Sciatic nerve (tissue), 2 donors: ENCODE results near the gene RNASE8. TPM values are rescaled to one million over a fixed set of nuclear protein-coding genes. Genes with fewer than 3 reads are reported as not detected.
A peak's percentile ranks its signal among the peaks of the same experiment; 100 is the strongest.
"Not testable (repeated sequence)": the region's sequence is repeated elsewhere in the genome, so short reads cannot be mapped to it uniquely, and the experiment has no call there.

Experiments
- ATAC-seq: fragments of 200-7000 bp; cut with Tn5 transposase; one replicate; pipeline ENCODE4 v1.9.1; 2020; ENCODE audit warnings: mild to moderate bottlenecking, moderate library complexity
- DNase-seq: peaks from one replicate; pipeline ENCODE4 v3.0.0-alpha.2; 2020; ENCODE audit warnings: low spot score
- intact Hi-C: fragments of 100-400 bp; cut with DNase I; formaldehyde crosslinking; loops from one replicate; pipeline ENCODE4 v1.14.2; 2022
- total RNA-seq: library from RNA; stranded (reverse); fragmentation: NEBNext Ultra II Directional; extraction: Animal tissue kit (Norgen Biotek cat#: 25700); gene quantifications from one replicate; pipeline ENCODE4 v1.2.1, GENCODE V29; 2021
- donor health status: DM: no; HTN: no; CAD: no.
- donor health status: DM: no; HTN: no; CAD: no.

The RNASE8 gene
- total RNA-seq, 1 donor from 2014 or later: not detected

DNA sequence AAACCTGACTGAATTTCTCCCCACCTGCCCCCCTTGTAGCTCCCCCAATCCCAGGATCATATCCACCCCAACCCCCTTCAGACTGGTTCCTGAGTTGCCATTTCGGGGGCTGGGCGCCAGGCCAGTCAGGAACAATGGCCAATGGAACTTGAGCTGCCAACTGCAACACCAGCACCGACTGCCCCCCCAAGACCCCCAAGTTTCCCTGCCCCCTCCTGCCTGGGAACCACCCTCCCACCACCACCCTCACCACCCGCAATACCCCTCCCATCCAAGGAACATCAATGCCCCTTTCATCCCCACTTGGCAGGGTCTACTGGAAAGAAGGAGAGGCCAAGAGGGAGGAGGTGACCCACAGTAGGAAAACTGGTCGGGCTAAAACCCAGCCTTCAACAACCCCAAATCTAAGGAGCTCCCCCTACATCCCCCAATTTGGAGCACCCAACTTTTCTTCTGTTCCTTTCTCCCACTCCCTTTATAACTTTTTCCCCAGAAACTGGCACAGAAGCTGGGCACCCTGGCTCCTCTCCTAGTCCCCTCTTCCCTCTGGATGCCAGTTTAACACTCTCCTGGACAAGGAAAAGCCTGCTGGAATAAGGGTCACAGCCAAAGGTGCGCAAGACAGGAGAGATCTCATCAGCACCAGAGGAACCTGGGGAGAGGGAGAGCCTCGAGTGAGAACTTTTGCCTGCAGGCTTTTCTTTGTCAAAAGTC is 31.2 kb upstream of the RNASE8 start:
- peak; percentile 76 for DNase-seq
- ATAC-seq: peak; percentile 50
- intact Hi-C loops: no loop called here

DNA sequence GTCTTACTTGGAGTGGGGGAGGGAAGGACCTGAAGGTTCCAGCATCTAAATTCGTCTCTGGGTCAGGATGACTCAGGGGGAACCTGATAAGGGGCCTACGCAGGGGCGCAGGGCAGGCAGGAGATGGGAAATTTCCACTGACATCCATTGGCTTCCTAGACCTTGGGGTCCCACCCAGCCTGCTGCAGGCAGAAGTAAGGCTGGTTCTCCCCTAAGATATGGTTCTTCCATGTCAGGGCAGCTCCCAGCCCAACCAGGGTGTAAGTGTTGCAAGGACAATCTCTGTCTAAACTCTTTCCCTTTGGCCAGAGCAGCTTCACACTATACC is 30.7 kb upstream of the RNASE8 start:
- DNase-seq (no peak), ATAC-seq (no peak)
- intact Hi-C loops: no loop called here

DNA sequence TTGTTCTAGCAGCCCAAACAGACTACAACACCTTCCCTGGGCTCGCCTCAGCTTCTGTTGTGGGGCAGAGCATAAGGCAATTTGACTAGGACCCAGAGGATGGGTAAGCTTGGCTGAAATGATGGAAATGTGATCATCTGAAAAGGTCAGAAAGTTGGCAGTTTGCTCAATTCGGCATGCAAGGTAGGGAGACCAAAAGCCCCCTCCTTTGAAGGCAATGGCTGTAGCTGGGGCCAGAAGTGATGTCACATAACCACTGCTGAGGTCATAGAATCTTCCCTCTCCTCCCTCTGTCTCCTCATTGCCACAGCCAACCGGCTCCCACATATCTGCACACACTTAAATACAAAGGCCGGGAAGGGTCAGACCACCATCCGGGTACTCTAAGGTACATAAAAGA is 27.7 kb upstream of the RNASE8 start, which contains the start of gene TPPP2:
TPPP2 (plus strand) TSS at position 301 of the 400 bp plus-strand sequence. CDS start 365 bp downstream, outside the sequence.
- ATAC-seq: no peak
- intact Hi-C loops: no loop called here

DNA sequence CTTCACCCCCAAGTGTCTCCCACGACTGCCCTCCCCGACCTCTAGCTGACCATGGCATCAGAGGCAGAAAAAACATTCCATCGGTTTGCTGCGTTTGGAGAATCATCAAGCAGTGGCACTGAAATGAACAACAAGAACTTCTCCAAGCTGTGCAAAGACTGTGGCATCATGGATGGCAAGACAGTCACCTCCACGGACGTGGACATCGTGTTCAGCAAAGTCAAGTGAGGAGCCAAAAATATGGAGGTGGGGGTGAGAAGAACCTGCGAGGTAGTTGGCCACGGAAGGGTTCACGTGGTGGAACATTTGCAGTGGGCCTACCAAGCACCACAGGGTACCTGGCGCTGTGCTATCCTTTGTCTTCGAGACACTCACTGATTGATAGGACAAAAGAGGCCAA is 27.1 kb upstream of the RNASE8 start:
- DNase-seq (no peak), ATAC-seq (no peak)
- intact Hi-C loops: no loop called here

More for the DNA sequence above, 27.7 kb upstream of the RNASE8 start, which contains the start of gene TPPP2:
- no peak for DNase-seq

DNA sequence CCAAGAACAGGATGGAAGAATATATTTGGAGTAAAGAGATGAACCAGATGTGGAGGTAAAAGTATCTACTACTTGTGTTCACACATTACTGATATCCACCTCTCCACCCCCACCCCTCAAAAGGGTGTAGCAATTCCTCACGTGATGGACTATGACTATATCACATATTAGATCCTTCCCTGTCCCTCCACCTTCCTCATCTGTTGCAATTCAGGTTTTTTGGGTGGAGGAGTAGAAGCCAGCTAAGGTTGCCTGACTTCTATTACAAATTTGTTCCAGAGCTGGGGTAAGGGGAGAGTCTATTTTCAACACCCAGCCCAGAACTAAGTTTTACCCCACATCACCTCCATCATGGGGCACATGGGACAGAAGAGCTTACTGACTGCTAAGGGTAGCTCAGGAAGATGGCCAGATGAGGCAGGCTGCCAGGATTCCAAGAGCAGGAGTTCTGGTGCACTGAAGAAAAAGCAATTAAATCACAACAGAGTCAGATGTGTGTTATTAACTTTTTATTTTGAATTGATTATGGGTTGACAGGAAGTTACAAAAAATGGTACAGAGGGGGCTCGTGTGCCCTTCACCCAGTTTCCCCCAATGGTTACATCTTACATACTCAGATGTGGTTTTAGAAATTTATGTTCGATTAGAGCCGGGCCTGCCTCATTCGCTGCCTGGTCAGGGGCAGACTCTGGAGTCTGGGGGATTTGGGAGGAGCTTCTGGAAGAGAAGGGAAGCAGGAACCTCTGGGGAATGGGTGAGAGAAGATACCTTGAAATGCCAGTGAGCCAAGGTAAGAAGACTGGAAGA is 25.1 kb upstream of the RNASE8 start:
- DNase-seq (no peak), ATAC-seq (no peak)
- intact Hi-C loops: no loop called here

DNA sequence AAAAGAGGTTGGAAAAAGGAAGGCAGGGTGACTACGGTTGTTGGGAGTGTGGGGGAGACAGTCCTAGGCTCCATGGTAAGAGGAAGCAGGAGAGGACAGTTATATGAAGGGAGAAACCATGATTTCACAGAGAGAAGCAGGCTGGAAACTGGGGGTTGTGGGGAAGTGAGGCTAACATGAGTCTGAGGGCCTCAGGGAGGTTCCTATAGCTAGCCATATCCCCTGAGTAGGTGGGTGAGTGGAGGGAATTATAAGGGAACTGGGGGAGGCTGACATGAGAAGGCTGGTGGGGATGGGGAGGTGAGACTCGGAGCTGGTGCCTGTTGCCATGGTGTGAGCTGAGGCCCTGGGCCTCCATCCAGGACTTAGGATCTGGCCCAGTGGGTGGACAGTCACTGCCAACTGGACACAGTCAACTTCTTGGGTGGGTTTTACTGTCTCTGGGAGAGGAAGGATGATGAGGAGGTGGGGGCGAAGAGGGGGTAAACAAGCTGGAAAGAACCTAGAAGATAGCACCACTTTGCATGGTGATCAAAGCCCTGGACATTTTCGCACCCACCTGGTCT is 24.4 kb upstream of the RNASE8 start:
- intact Hi-C loops: no loop called here
- ATAC-seq (no peak), DNase-seq (no peak)

DNA sequence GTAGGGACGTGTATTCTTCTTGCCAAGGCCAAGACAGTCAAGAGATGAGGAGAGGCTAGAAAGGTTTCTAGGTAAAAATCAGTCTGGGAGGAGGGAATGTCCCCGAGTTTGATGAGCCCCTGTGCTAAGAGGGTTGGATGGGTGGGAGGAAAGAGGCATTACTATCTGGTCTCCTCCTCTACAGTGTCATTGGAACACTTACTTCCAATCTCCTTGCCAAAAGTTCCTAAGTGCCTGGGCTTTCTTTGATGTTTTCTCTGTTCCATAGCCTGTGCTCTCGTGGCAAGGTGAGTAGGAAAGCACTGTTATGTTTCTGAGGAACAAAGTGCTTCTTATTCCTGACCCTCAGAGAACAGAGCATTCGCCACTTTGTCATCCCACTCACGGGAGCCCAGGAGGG is 22.9 kb upstream of the RNASE8 start, which contains the start of gene RNASE13:
RNASE13 (minus strand) TSS at position 101 of the 400 bp plus-strand sequence. CDS start 519 bp downstream, outside the sequence.
- ATAC-seq (no peak), DNase-seq (no peak)
- intact Hi-C loops: no loop called here

DNA sequence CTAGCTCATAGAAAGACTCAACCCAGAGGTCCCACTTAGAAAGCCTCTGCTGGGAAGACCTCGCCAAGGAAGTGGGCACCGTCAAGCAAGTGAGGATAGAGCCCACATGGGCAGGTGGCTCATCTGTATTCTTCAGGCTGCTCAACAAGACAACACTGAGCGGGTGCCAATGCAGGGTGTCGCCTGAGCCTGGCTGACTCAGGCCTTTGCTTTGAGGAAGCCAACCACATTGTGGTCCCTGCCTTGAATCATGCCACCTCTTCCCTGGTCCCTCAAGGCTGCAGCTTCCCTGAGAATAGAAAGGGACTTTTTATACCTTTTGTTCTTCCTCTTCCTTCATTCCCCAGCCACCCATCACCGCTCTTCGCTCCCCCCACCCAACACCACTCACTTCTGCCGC is 20.9 kb upstream of the RNASE8 start:
- intact Hi-C loops: no loop called here
- DNase-seq (no peak), ATAC-seq (no peak)

DNA sequence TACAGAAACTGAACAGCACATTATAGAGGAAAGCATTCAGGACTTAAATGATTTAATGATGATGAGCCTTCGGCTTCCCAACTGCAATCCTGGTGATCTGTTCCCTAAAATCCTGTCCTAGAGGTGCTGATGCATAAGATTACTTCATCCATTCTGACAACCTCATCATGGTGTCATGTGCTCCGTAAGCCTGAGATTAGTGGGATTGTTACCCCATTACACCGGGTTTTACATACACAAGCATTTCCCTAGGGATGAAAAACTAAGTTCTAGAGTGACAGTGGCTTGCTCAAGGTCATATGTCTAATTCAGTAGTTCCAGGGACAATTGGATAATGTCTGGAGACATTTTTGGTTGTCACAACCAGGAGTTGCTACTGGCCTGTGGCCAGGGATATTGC is 20.5 kb upstream of the RNASE8 start:
- intact Hi-C loops: no loop called here
- ATAC-seq (no peak), DNase-seq (no peak)

DNA sequence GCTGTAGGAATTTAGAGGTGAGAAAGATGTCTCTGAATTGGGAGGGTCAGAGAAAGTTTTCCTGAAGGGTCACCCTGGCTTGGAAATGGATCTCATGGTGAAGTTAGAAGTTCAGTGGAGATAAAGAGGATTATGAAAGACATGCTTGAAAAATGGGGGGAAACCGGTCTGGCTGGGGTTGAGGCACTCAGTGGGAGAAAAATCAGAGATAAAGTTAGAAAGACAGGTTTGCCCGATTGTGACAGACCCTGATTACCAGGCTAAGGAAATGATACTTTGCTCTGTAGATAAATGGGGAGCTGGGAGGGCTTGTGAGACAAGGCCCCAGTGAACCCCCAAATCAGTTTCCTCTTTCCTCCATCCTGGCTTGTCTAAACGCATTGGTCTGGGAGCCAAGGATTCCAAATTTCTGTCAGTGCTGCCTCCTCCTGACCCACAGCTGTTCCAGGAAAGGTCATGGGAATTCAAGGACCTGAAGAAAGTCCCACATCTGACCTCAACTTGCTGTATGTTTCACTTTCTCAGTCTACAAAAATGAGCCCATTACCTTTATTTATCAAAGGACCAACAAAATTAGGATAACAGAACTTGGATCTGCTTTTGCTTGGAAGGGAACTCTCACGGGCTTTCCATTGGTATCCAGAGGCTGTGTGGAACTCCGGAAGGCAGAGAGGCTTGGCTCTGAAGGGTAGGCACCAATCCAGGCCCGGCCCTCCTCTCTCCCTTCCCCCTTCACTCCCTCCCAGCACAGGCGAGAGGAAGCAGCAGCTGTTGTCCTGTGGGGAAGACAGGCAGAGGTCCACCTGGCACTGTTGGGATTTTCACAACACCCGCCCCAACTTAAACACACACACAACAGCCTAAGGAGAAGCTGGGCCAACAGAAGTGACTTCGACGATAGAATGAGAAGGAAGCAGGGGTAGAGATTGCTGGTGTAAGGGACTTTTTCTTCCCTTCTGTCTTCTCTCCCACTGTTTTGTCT is 18.9 kb upstream of the RNASE8 start:
- peak; percentile 88 for DNase-seq
- peak; percentile 97 for ATAC-seq
- intact Hi-C loops: no loop called here

DNA sequence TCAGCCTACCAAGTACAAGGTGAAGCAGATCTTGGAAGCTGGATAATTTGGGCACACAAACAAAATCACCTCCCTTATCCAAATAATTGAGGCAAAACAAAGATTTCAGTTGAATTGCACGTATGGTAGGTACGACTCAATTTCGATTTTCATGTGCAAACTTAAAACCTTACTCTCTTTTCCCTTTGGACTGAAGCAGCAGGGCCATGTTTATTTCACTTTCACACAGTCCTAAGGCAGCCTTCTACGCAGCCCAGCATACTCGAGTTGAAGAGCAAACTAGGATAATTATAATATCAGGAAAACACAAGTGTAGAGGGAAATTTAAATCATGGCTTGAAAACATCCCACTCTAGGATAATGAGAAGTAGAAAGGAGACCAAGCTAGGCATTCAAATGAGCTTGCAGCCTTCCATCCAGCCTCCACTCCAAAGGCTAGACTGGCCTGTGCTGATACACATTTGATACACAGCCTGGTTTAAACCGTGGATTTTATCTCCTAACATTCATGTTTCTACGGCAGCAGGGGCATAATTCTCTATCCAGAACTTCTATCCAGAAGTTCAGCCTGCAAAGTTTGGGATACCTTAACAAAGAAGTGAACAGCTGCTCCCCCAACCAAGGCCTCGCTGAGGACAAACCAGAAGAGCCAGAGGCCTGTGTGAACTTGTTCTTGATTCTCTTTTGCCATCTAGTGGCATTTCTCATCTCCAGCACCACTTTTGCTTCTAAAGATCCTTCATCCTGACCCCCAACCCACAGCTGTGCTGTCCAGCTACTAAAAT is 17.8 kb upstream of the RNASE8 start:
- intact Hi-C loops: no loop called here
- ATAC-seq: peak; percentile 86
- DNase-seq: no peak

DNA sequence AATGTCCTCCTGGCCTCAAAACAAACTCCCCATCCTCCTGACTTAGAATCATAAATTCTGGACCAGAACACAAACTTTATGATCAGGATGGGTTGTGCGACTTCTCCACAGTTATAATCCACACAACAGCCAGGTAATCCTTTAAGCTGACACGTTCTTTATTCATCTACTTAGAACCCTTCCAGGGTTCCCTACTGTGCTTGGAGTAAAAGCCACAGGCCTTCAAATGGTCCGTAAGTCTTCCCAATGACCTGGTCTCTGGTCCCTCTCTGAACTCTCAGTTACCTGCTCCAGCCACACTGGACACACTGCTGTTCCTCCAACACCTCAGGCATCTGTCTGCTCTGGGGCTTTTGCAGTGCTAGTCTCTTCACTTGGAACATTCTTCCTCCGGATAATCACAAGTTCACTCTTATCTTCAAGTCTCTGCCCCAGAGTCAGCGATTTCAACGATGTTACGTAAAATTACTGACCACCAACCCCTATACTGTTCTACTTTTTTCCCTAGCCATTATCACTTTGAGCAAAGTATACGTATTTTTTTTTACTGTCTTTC is 17.2 kb upstream of the RNASE8 start:
- no peak for DNase-seq
- ATAC-seq: no peak
- intact Hi-C loops: no loop called here

DNA sequence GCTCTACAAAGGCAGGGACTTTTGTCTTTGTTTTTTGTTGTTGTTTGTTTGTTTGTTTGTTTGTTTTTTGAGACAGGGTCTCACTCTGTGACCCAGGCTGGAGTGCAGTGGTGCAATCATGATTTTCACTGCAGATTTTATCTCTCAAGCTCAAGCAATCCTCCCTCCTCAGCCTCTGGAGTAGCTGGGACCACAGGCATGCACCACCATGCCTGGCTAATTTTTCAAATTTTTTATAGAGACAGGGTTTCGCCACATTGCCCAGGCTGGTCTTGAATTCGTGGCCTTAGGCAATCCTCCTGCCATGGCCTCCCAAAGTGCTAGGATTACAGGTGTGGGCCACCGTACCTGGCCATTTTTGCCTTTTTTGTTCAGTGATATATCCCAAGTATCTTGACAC is 16.7 kb upstream of the RNASE8 start:
- not testable (repeated sequence) for ATAC-seq, DNase-seq

DNA sequence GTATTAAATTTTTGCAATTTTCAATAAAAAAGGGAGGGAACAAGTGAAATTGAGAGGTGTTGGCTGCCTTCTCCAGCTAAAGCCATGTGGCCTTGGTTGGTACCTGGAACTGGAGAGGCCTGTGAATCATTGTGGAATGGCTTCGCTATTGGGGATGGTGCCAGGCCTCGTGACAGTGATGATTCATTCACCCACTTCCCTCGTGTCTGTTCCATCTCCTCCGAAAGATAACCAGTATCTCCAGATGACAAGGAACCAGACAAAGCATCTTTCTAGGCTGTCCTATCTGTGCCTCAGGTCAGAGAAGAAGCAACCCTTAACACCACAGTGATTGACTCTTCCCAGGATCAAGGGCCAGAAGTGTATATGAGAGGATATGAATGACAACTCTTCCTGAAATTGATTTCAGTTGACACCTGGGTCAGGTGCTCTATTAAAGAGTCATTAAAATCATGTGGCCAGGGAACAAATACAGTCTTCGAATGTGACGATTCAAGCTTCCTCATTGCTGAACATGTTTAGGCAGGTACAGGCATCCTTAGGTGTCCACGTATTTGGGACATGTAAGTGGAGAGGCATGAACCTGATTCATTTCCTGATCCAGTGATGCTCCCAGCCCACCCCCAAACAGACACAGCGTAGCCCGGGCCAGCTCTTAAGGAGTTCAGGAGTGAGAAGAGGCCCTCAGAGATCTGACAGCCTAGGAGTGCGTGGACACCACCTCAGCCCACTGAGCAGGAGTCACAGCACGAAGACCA is 15.8 kb upstream of the RNASE8 start, which contains the start of gene RNASE7:
RNASE7 (plus strand) TSS at position 687 of the 758 bp plus-strand sequence. CDS start 631 bp downstream, outside the sequence.
- intact Hi-C loops: no loop called here
- DNase-seq: no peak
- ATAC-seq: no peak

More for the DNA sequence above, 16.7 kb upstream of the RNASE8 start:
- intact Hi-C loops: not testable (repeated sequence)

DNA sequence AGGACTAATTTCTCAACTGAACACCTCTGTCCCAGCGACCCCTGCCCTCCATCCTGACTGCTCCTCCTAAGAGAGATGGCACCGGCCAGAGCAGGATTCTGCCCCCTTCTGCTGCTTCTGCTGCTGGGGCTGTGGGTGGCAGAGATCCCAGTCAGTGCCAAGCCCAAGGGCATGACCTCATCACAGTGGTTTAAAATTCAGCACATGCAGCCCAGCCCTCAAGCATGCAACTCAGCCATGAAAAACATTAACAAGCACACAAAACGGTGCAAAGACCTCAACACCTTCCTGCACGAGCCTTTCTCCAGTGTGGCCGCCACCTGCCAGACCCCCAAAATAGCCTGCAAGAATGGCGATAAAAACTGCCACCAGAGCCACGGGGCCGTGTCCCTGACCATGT is 14.7 kb upstream of the RNASE8 start:
- intact Hi-C loops: no loop called here
- ATAC-seq (no peak), DNase-seq (no peak)

DNA sequence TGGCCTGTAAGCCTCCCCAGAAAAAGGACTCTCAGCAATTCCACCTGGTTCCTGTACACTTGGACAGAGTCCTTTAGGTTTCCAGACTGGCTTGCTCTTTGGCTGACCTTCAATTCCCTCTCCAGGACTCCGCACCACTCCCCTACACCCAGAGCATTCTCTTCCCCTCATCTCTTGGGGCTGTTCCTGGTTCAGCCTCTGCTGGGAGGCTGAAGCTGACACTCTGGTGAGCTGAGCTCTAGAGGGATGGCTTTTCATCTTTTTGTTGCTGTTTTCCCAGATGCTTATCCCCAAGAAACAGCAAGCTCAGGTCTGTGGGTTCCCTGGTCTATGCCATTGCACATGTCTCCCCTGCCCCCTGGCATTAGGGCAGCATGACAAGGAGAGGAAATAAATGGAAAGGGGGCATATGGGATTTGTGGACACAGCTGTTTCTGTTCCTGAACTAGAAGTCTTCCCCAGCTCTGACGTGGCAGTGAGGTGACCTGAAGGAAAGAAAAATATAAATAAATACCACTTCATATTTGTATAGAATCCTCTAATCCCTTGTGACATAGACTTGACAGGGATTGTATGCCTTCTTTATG is 14.1 kb upstream of the RNASE8 start:
- intact Hi-C loops: no loop called here
- DNase-seq: no peak
- no peak for ATAC-seq
